Stimulated activated CD8-positive, alpha-beta memory T cell treated with anti-CD3 and anti-CD28 coated beads, Interleukin-12 subunit alpha, Interleukin-12 subunit beta, amount 100 ng/mL, for 24 hours (primary cell): ENCODE data around the gene CWC27.

Experiments
- DNase-seq: peaks from one replicate; pipeline ENCODE4 v3.0.0-alpha.2; 2020; ENCODE audit errors: extremely low read depth

CWC27 gene

GRCh38 chr5:64979531-64979930, 210.8 kb downstream of the CWC27 start:
- no peak for DNase-seq

- DNase-seq: no peak
Observed at GRCh38 chr5:64980176-64980575, 211.4 kb downstream of the CWC27 start.

- DNase-seq: no peak
Observed at GRCh38 chr5:64987768-64988167, 219.0 kb downstream of the CWC27 start.

GRCh38 chr5:65009207-65009606, 240.5 kb downstream of the CWC27 start:
- no peak for DNase-seq

- no peak for DNase-seq
Observed at GRCh38 chr5:65010841-65011240, 242.1 kb downstream of the CWC27 start.

GRCh38 chr5:65012301-65012892, 243.7 kb downstream of the CWC27 start:
- no peak for DNase-seq

GRCh38 chr5:65013166-65013565, 244.4 kb downstream of the CWC27 start:
- DNase-seq: no peak

GRCh38 chr5:65014769-65015168, 246.0 kb downstream of the CWC27 start:
- no peak for DNase-seq

GRCh38 chr5:65015767-65016166, 247.0 kb downstream of the CWC27 start:
- no peak for DNase-seq

- no peak for DNase-seq
Observed at GRCh38 chr5:65017636-65018035, 248.9 kb downstream of the CWC27 start.

- DNase-seq: no peak
Observed at GRCh38 chr5:65018763-65019162, 250.0 kb downstream of the CWC27 start.

GRCh38 chr5:65020492-65020891, 251.8 kb downstream of the CWC27 start:
- DNase-seq: no peak

GRCh38 chr5:65021527-65022226, 252.9 kb downstream of the CWC27 start:
- DNase-seq: no peak

GRCh38 chr5:65022932-65023331, 254.2 kb downstream of the CWC27 start:
- no peak for DNase-seq

GRCh38 chr5:65024681-65025080, 256.0 kb downstream of the CWC27 start:
- no peak for DNase-seq

- no peak for DNase-seq
Observed at GRCh38 chr5:65026816-65027548, 258.3 kb downstream of the CWC27 start.

- DNase-seq: no peak
Observed at GRCh38 chr5:65029178-65029577, 260.4 kb downstream of the CWC27 start.

- DNase-seq: no peak
Observed at GRCh38 chr5:65030056-65030455, 261.3 kb downstream of the CWC27 start.

- DNase-seq: no peak
Observed at GRCh38 chr5:65032250-65032649, 263.5 kb downstream of the CWC27 start.

- DNase-seq: no peak
Observed at GRCh38 chr5:65034029-65034812, 265.5 kb downstream of the CWC27 start.

GRCh38 chr5:65034813-65035209, 266.1 kb downstream of the CWC27 start:
- no peak for DNase-seq
